T follicular helper cell (primary cell): ENCODE data around the gene FBN1.

Experiments used
- DNase-seq: peaks from one replicate; pipeline ENCODE4 v3.0.0-alpha.2; 2020; ENCODE audit warnings: low read depth

FBN1 gene

GRCh38 chr15:48553559-48553958, 92.0 kb downstream of the FBN1 start:
- DNase-seq: no peak

- no peak for DNase-seq
Measured at GRCh38 chr15:48550822-48551525, 94.5 kb downstream of the FBN1 start.

DNA sequence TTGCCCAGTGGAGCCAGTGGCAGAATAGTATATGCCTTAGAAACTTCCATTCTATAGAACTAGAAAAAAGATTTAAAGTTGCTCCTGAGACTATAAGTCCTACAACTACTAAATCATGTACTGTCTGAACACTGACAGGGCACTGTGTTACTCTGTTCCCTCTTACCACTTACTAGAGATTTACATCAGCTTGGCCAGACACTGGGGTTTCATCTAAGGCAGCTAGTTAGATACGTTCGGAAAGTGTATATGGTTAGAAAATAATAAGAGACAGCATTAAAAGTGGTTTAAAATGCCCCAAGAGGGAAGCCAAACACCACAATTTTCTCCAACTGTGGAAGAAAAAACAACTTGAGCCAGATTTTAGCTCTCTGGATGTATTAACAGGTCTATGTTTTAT, 97.1 kb downstream of the FBN1 start:
- DNase-seq: no peak

GRCh38 chr15:48547286-48547685, 98.2 kb downstream of the FBN1 start:
- DNase-seq: no peak

DNA sequence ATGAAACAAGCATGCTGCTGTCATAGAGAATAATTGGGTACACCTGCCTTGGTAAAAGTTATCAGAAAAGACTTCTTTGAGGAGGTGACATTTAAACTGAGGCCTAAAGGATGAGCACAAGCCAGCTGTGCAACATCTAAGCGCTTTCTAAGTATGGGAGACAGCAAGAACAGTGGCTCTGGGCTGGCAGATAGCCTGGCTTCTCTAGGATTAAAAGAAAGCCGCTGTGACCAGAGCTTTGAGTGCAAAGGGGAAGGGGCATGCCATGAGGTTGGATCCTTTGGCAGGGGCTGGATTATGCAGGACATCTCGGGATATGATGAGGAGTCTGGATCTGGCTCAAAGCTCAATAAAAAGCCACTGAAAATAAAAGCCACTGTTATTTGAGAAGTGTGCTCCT, 99.2 kb downstream of the FBN1 start:
- DNase-seq: no peak

DNA sequence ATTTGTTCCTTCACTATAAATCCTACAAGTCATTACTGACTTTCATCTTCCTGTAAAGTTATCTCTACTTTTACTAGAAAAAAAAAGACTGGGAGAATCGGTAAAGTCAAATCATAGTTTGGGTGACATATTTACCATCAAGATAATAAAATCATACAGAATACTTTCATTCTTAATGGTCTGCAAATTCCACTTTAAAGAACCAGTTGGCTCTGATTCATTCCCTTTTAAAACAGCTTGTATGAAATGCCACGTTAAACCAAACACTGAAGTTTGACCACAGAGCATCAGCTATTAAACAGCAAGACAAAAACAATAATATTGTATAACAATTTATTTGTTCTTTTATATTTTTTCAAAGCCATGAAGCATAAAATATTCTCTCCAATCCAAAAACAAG, 100.7 kb downstream of the FBN1 start:
- no peak for DNase-seq

GRCh38 chr15:48541341-48542278, 103.9 kb downstream of the FBN1 start:
- DNase-seq: no peak

GRCh38 chr15:48540756-48541155, 104.8 kb downstream of the FBN1 start:
- no peak for DNase-seq

DNA sequence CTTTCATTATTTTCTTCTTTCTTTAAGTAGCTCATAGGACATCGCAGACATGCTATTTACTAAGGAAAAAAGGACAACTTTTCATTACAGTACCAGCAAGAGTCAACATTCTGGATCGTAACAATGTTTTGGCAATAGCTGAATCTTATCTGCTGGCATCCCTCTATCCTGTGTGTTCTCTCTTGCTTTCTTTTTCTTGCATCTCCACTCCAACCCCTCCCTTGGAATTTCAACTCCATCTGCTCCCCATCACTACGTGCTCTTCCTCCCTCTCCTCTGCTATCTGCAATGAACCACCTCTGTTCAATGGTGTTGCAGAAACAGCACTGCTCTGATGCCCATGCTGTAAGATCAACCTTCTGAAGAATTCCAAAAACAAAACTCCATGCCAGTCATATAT, 106.6 kb downstream of the FBN1 start:
- no peak for DNase-seq

DNA sequence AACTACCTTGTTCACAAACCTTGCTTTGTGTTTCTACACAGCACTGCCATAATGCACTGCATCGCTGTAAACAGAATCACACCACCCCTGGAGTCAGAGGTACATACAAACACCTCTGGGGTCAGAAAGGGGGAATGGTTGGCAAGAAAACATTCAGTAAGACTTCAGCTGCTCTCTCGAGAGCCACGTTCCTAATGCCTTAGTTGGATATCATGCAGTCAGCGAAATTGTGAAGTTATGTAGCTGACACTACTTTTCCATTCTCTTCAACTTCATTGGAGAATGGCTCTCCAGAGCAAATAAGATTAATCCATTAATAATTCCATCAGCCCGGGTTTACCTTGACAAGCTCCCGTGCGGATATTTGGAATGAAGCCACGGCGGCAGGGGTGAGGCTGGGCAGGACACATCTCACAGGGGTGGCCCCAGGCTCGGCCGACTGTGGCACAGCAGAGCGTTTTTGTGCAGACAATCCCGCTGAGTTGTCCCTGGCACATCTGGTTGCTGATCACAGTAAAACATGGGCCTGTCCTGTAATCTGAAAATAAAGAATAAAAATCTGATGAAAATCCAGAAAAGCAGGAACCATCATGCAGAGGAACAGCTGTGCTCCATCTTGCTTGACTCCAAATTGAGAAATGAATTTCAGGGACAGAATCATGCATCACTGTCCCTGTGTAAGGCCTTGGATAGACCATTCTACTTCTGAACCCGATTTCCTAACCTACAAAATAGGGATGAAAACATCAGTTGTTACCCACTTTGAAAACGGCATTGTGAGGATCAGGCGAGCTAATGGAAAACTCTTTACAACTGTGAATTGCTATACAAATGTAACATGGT, 108.0 kb downstream of the FBN1 start:
- DNase-seq: no peak

- DNase-seq: no peak
Measured at GRCh38 chr15:48536681-48537091, 108.8 kb downstream of the FBN1 start.

DNA sequence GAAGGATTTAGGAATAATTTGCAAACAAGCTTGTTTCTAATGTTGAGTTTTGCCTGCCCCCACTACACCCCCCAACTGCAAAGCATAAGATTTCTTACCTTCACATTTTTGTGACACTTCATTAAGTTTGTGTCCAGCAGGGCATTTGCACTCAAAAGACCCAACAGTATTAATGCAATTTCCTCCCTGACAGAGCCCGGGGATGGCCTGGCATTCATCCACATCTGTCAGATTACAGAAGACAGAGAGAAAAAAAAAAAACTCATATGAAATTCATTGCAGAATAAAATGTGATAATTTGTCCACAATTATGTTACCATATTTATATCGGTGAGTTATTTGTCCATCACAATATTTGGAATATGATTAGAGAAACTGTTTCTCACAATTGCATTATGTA, 111.5 kb downstream of the FBN1 start:
- DNase-seq: no peak

DNA sequence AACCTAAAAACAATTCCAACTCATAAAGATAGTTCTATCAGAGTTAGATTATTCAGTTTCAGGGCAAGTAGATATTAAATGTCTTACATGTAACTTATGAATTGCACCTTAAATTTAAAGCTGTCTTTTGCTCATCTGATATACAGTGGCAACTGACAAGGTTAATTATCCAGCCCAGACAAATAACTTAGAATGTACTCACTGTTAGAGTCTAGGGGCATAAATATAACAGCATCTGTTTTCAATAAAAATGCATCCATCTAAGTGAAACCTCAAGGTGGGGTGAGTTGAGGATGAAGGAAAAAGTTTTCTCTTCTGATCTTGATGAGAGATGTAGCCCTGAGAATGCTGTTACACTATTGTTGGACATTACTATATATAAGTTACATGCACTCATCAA, 112.6 kb downstream of the FBN1 start:
- DNase-seq: no peak

DNA sequence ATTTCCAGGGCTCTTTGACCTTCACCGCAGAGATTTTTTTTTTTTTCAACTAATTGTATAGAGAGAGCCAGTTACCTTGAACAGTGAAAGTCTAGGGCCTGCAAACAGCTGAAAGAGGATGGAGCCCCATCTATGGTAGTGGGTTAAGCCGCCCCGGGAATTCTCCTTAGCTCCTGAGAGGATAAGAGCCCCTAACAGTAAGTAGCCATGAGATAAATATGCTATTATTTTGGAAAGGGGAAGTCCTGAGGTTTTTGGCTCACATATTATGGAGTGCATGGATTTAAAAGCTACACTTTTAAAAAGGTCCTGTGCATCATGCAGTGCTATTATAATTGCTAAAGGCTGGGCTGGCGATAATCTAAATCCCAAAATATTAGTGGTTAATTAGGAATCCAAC, 115.0 kb downstream of the FBN1 start:
- DNase-seq: no peak

- DNase-seq: no peak
Measured at GRCh38 chr15:48528921-48529320, 116.6 kb downstream of the FBN1 start.

DNA sequence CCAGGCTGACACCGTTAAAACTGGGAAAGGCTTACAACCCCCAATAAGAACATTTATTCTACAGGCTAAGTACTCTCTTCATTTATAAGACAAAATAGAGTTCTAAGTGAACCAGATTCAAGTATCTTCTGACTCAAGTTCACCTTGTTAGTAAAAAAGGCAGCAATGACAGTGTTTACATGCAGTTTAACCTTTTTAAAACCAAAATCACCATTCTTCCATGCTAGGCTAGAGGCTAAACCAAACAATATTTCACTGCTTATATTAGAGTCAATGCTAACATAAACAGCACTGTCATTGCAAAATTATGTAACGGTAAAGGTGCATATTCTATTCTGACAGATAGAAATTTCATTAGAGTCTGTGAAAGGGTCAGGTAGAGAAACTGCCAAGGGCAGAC, 118.0 kb downstream of the FBN1 start:
- no peak for DNase-seq

DNA sequence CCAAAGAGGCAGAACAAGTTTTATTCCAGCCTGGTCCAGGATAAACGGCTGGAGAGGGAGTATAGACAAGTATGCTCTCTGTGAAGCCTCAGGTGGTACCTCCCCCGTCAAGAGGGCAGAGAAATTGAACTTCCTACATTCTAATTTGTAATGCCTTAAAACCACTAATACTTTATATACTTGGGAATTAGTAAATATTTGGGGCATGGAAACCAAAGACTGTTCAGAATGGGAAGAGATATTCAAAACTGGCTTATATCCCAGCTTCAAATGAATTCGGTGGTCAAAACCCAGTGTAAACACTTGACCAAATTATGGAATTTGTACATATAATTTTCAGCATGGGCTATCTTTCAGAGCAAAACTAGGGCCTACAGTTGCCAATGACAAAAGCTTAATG, 122.6 kb downstream of the FBN1 start:
- no peak for DNase-seq

- DNase-seq: no peak
Measured at GRCh38 chr15:48522123-48522522, 123.4 kb downstream of the FBN1 start.

DNA sequence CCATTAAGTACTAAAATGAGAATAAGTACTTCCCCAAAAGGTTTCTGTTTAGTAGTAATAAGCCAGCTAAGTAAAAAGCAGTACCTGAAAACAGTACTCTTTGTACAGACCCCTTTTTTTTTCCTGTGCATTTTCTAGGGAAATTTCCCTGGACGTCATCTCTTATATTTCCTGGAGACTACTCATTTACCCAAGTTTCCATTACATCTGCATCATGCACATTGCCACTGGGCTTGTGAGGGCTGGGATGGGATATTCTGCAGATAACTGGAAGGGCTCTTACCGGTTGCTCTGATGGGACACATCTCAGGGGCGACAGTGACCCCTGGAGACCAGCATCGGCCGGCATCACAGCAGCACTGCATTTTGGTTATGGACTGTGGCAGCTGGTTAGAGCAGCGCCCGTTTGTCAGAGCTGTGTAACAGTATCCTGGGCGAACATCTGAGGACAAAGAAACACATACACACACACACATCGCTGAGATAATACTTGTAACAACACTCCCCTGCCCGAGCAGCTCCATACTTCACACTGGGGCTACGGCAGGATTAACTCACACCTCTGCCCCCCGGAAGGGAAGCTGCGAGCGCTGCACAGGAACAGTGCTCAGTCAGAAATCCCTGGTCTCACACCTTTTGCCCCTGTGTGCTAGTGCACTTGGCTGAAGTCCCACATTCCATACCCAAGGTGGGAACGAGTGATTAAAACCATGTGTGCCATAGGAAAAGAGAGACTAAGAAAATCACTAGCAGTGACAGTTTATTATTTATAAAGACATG, 124.9 kb downstream of the FBN1 start:
- no peak for DNase-seq

GRCh38 chr15:48516121-48516520, 129.4 kb downstream of the FBN1 start:
- DNase-seq: no peak

- DNase-seq: no peak
Measured at GRCh38 chr15:48515500-48515899, 130.0 kb downstream of the FBN1 start.
